Activated T-helper 1 cell treated with anti-CD3 and anti-CD28 coated beads, Interleukin-12 subunit alpha, Interleukin-12 subunit beta, Interleukin-2, Interleukin-4 antibody, amounts not matched to agents 30 ng/mL and 10 ng/mL and 1 ng/mL, durations not matched to agents 14 hours and 24 hours and 36 hours (primary cell): ENCODE results near the gene NFE2L1. TPM values are rescaled to one million over a fixed set of nuclear protein-coding genes. Genes with fewer than 3 reads are reported as not detected.
A peak's percentile ranks its signal among the peaks of the same experiment; 100 is the strongest.
"Not testable (repeated sequence)": the region's sequence is repeated elsewhere in the genome, so short reads cannot be mapped to it uniquely, and the experiment has no call there.

Experiments used
- DNase-seq: peaks from one replicate; pipeline ENCODE4 v3.0.0; 2021; ENCODE audit warnings: low spot score
- H3K27ac Mint-ChIP-seq: one replicate; pipeline ENCODE4 v1.8.0; 2021; ENCODE audit warnings: mild to moderate bottlenecking, mixed read lengths
- H3K27me3 Mint-ChIP-seq: one replicate; pipeline ENCODE4 v1.8.0; 2022; ENCODE audit warnings: mild to moderate bottlenecking, moderate library complexity, mixed read lengths; ENCODE audit not compliant: insufficient read depth
- H3K36me3 Mint-ChIP-seq: one replicate; pipeline ENCODE4 v1.8.0; 2021; ENCODE audit warnings: low read depth, mixed read lengths
- H3K4me1 Mint-ChIP-seq: one replicate; pipeline ENCODE4 v1.8.0; 2021; ENCODE audit warnings: low read depth, mixed read lengths
- H3K4me3 Mint-ChIP-seq: one replicate; pipeline ENCODE4 v1.8.0; 2021; ENCODE audit warnings: mild to moderate bottlenecking, moderate library complexity, mixed read lengths
- H3K9me3 Mint-ChIP-seq: one replicate; pipeline ENCODE4 v1.8.0; 2021; ENCODE audit warnings: mixed read lengths
- intact Hi-C: fragments of 100-400 bp; cut with micrococcal nuclease; formaldehyde crosslinking; loops from one replicate; pipeline ENCODE4 v1.15.1; 2024
- total RNA-seq: library from RNA; stranded (reverse); gene quantifications from 2 replicates; pipeline ENCODE4 v1.2.3, GENCODE V29; 2022

The NFE2L1 gene
- total RNA-seq, 1 donor from 2014 or later: 92.0 TPM

DNA sequence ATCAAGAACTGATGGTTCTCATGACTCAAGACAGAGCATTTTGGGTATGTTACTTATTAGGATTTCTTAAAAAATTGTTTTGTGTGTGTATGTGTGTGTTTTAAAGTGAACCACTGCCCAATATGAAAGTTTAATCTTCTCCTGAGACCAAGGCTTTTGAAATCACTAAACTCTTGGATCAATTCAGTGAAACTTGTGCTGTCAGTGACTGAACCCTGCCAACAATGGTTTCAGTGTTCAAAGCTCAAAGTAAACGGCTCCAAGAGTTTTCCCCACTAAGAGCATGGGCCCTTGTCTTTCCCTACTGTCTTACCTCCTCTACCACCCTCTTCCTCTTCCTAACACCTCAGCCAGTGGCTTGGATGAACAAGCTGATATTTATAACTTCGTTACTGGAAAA, 22.0 kb downstream of the NFE2L1 start:
- no peaks in the 10 kb centered on the region for H3K27me3 Mint-ChIP-seq
- H3K36me3 Mint-ChIP-seq: peaks cover 37% of the 10 kb centered on the region
- no peaks in the 10 kb centered on the region for H3K9me3 Mint-ChIP-seq
- no peak for DNase-seq
- intact Hi-C loops: no loop called here
- H3K4me1 Mint-ChIP-seq: no peaks in the 10 kb centered on the region
- H3K27ac Mint-ChIP-seq: no peak overlapping the region
- no peak overlapping the region for H3K4me3 Mint-ChIP-seq

DNA sequence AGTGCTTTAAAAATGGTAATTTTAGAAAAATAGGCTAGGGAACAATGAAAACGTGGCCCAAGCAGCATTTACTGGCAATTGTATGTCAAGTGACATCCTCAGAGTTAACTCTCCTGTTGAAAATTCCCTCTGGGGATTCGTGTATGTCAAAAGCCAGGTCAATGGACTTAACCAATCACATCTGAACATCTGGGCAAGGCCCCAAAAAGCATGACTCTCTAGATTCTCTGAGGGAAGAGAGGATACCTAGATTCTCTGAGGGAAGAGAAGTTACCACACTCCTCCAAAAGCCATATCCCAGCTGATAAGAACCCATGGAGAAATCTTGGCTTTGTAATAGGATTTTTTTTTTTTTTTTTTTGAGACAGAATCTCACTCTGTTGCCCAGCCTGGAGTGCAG, 23.5 kb downstream of the NFE2L1 start:
- Mint-ChIP-seq H3K4me3 (no peak overlapping the region), H3K9me3 (no peaks in the 10 kb centered on the region), H3K27ac (no peak overlapping the region), H3K4me1 (no peaks in the 10 kb centered on the region), H3K27me3 (no peaks in the 10 kb centered on the region), H3K36me3 (peaks cover 36% of the 10 kb centered on the region)
- DNase-seq: no peak
- intact Hi-C loops: no loop called here

DNA sequence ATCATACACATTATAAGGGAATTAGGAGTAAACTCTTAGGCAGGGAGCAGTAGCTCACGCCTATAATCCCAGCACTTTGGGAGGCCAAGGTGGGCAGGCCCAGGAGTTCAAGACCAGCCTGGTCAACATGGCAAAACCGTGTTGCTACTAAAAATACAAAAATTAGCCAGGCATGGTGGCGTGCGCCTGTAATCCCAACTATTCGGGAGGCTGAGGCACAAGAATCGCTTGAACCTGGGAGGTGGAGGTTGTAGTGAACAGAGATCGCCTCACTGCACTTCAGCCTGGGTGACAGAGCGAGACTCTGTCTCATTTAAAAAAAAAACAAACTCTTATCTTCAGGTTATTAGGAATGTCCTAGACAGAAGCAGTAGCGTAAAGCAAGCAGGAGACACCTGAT, 24.7 kb downstream of the NFE2L1 start:
- H3K4me1 Mint-ChIP-seq, intact Hi-C loops, H3K27me3 Mint-ChIP-seq, H3K9me3 Mint-ChIP-seq, H3K4me3 Mint-ChIP-seq, H3K27ac Mint-ChIP-seq, DNase-seq: not testable (repeated sequence)
- H3K36me3 Mint-ChIP-seq: peaks cover 31% of the 10 kb centered on the region

DNA sequence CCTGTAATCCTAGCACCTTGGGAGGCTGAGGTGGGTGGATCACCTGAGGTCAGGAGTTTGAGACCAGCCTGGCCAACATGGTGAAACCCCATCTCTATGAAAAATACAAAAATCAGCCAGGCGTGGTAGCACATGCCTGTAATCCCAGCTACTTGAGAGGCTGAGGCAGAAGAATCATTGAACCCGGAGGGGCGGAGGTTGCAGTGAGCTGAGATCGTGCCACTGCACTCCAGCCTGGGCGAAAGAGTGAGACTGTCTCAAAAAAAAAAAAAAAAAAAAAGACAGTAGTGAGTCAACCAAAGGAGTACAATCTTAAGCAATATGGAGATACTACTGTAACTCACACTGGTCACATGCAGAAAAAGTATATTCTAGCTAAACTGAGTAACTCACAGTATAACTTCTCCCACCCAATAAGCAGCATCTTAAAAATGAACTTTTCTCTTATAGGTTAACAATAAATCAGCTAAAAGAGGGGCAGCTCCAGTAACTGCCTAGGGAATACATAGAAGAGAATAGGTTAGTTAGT, 25.5 kb downstream of the NFE2L1 start:
- H3K9me3 Mint-ChIP-seq, H3K27ac Mint-ChIP-seq, H3K4me3 Mint-ChIP-seq, H3K27me3 Mint-ChIP-seq, H3K4me1 Mint-ChIP-seq, DNase-seq: not testable (repeated sequence)
- intact Hi-C loops: loop anchor here (1.0 kb wide), 4 partner anchors 25 to 124 kb away; partner anchors contain the start of genes COPZ2 and NFE2L1
- peaks cover 29% of the 10 kb centered on the region for H3K36me3 Mint-ChIP-seq

DNA sequence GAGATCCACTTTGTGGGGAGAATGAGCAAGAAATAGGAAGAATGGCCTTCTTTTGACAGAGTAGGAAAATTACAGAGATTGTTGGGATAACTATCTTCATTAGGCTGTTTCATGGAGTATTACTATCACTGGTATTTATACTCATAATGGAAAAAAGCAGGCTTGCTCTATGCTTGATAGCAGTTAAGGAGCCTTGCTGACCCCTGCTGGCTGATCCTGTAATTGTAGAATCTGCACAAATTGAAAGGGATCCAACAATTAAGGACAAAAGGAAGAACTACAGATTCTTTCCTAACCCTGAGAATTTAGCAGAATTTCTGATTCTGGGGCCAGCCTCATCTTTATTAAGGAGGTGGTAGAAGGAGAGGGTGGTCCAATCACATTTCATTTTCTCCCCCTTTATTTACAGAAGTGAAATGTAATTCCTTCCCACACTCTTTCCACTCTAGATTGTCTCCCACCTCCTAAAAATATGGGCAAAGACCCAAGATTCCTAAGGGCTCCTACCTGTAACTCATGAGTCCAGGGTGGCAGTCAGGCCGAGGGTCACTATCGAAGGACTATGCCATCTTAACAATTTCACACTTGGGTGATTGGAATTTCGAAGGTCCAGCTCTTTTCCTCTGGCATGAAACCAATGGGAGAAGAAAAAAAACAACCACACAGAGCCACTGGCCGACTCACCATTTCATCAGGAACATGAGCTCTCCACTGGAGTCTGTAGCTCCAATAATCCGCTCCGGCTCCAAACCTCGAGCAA, 26.3 kb downstream of the NFE2L1 start:
- DNase-seq: peak; percentile 59
- no peaks in the 10 kb centered on the region for H3K27me3 Mint-ChIP-seq
- no peaks in the 10 kb centered on the region for H3K9me3 Mint-ChIP-seq
- intact Hi-C loops: loop anchor here (1.0 kb wide), 4 partner anchors 26 to 125 kb away; partner anchors contain the start of genes COPZ2 and NFE2L1
- H3K4me3 Mint-ChIP-seq: no peak overlapping the region
- peaks cover 26% of the 10 kb centered on the region for H3K36me3 Mint-ChIP-seq
- H3K27ac Mint-ChIP-seq: no peak overlapping the region
- H3K4me1 Mint-ChIP-seq: no peaks in the 10 kb centered on the region

DNA sequence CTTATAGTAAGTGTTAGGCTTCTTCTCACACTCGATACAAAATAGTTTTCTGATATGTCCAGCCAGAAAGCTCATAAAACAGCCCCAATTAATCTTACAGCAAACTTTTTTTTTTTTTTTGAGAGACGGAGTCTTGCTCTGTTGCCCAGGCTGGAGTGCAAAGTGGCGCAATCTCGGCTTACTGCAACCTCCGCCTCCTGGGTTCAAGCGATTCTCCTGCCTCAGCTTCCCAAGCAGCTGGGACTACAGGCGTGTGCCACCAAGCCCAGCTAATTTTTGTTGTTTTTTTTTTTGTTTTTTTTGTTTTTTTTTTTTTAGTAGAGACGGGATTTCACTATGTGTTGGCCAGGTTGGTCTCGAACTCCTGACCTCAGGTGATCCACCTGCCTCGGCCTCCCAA, 29.0 kb downstream of the NFE2L1 start:
- H3K4me1 Mint-ChIP-seq, H3K27ac Mint-ChIP-seq, H3K27me3 Mint-ChIP-seq, H3K9me3 Mint-ChIP-seq, intact Hi-C loops, DNase-seq, H3K4me3 Mint-ChIP-seq: not testable (repeated sequence)
- H3K36me3 Mint-ChIP-seq: peaks cover 12% of the 10 kb centered on the region

DNA sequence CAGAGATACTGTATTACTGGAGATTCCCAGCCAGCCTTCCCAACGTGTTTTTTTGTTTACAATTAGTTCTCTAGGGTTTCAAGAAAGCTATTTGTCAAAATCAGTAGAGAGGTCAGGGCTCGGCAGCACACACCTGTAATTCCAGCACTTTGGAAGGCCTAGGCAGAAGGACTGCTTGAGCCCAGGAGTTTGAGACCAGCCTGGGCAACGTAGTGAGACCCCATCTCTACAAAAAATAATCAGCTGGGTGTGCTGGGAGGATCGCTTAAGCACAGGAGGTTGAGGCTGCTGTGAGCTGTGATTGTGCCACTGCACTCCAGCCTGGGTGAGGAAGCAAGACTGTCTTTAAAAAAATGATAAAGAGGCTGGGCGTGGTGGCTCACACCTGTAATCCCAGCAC, 33.7 kb downstream of the NFE2L1 start:
- H3K36me3 Mint-ChIP-seq: no peaks in the 10 kb centered on the region
- no peaks in the 10 kb centered on the region for H3K27me3 Mint-ChIP-seq
- peaks cover 9% of the 10 kb centered on the region for H3K4me1 Mint-ChIP-seq
- intact Hi-C loops: loop anchor here (2.0 kb wide), 1 partner anchor 25 kb away; the partner anchor contains the start of gene SNX11
- DNase-seq: no peak
- H3K27ac Mint-ChIP-seq: no peak overlapping the region
- H3K4me3 Mint-ChIP-seq: no peak overlapping the region
- no peaks in the 10 kb centered on the region for H3K9me3 Mint-ChIP-seq

DNA sequence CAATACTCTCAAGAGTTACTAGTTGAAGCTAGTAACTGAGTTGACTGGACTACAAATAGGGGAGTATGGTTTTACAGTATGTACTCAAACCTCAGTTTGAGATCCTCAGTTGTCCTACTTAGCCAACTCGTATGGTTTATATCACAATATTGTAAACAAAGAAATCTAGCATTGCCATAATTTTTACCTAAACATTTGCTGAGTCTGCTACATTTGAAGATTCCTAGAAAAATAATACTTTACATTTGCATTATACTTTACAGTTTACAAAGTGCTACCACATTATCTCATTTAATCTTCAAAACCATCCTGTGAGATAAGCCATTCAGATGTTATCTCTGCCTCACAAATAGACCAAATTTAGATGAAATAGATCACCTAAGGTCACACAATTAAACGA, 36.8 kb downstream of the NFE2L1 start:
- H3K9me3 Mint-ChIP-seq: no peaks in the 10 kb centered on the region
- peaks cover 9% of the 10 kb centered on the region for H3K4me1 Mint-ChIP-seq
- no peak overlapping the region for H3K4me3 Mint-ChIP-seq
- intact Hi-C loops: no loop called here
- DNase-seq: no peak
- H3K27ac Mint-ChIP-seq: no peak overlapping the region
- no peaks in the 10 kb centered on the region for H3K27me3 Mint-ChIP-seq
- H3K36me3 Mint-ChIP-seq: no peaks in the 10 kb centered on the region

DNA sequence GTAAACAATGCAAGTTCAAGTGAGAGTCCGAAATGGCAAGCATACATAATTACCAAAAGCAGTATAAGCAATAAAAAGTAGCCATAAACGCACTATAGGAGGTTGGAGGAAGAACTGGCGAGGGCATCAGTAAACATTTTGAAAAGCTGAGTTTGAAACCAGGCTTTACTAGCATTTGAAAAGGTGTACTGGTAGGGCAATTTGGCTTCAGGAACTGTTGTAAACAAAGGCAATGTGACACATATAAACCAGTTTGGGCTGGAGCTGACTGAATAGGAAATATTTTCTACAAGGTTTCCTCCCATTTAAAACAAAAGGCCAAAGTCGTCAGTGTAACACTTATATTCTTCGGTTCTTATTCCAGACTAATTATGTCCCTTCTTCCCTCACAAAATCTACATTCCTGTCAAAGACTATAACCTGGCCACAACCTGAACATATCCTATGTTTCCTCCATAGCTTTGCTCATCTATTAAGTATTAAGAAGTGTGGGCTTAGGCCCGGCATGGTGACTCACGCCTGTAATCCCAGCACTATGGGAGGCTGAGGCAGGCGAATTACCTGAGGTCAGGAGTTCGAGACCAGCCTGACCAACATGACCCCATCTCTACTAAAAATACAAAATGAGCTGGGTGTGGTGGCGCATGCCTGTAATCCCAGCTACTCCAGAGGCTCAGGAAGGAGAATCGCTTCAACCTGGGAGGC, 45.3 kb downstream of the NFE2L1 start:
- H3K4me3 Mint-ChIP-seq: no peak overlapping the region
- peaks cover 5% of the 10 kb centered on the region for H3K4me1 Mint-ChIP-seq
- H3K27ac Mint-ChIP-seq: no peak overlapping the region
- intact Hi-C loops: no loop called here
- no peaks in the 10 kb centered on the region for H3K9me3 Mint-ChIP-seq
- no peaks in the 10 kb centered on the region for H3K27me3 Mint-ChIP-seq
- H3K36me3 Mint-ChIP-seq: peaks cover 4% of the 10 kb centered on the region
- no peak for DNase-seq

DNA sequence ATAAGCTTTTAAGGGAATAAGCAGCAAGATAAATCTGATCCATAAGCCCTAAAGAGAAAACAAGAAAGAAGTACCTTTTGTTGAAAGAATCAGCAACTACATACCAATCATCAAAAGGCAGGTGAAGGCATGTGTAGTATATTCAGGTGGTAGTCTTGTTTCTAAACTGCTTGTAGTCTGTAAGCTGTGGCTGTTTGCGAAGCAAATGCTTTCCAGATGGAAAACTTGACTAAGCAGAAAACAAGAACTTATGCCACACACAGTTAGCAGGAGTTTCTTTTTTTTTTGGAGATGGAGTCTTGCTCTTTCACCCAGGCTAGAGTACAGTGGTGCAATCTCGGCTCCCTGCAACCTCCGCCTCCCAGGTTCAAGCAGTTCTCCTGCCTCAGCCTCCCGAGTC, 47.5 kb downstream of the NFE2L1 start:
- intact Hi-C loops: no loop called here

DNA sequence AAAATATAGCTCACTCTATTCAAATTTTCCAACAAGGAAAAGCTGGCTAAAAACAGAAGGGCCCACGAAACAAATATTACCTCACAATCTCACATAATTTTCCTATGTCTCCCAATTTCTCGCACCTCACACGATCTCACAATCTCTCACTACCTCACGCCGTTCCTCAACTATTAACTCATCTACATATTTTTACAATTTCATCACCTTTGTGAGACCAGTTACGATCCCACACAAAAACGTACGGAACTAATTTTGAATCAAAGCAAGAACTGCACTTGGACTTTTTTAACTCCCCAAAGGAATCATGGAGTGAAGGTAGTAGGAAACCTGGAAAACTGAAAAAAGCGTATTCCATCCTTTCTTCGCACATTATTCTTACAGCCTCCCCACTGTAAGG, 52.0 kb downstream of the NFE2L1 start:
- Mint-ChIP-seq H3K9me3 (no peaks in the 10 kb centered on the region), H3K4me3 (peak overlapping the region; percentile 97), H3K27me3 (no peaks in the 10 kb centered on the region), H3K4me1 (peaks cover 42% of the 10 kb centered on the region), H3K27ac (no peak overlapping the region), H3K36me3 (peaks cover 7% of the 10 kb centered on the region)
- intact Hi-C loops: loop anchor here (10.0 kb wide), 1 partner anchor 355 kb away; no protein-coding TSS in a partner anchor
- no peak for DNase-seq

More for the DNA sequence above, 47.5 kb downstream of the NFE2L1 start:
- DNase-seq: no peak
- H3K4me3 Mint-ChIP-seq: no peak overlapping the region
- no peak overlapping the region for H3K27ac Mint-ChIP-seq
- no peaks in the 10 kb centered on the region for H3K9me3 Mint-ChIP-seq
- peaks cover 6% of the 10 kb centered on the region for H3K36me3 Mint-ChIP-seq
- H3K27me3 Mint-ChIP-seq: no peaks in the 10 kb centered on the region
- H3K4me1 Mint-ChIP-seq: peaks cover 10% of the 10 kb centered on the region

DNA sequence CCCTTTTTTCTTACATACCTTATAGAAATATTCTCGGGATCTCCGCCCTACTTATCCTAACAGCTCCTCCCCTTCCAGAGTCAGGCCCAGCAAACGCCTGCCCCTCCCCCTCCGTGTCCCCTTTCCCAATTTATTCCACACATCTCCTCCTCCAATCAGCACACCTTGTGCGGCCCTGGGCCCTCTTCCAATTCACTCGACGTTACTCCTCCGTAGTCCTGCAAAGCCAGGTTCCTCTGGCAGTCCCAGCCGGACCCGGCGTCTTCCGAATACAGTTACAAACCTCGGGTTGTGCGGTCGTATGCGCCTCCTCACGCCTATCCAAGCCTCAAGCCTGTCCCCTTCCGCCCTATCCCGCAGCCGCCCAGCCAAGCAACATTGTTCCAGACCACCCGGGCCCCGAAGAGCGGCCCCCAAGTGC, 52.4 kb downstream of the NFE2L1 start:
- Mint-ChIP-seq H3K4me1 (peaks cover 42% of the 10 kb centered on the region), H3K4me3 (peak overlapping the region; percentile 97), H3K27me3 (no peaks in the 10 kb centered on the region), H3K9me3 (no peaks in the 10 kb centered on the region), H3K36me3 (peaks cover 7% of the 10 kb centered on the region), H3K27ac (peak overlapping the region; percentile 91)
- DNase-seq: no peak
- intact Hi-C loops: loop anchor here (1.0 to 10.0 kb wide), 3 partner anchors 52 to 354 kb away; partner anchors contain the start of gene NFE2L1
